GM12892 (cell line): Measurements from ENCODE around the gene B3GALT4.
"Not testable (repeated sequence)": the region's sequence is repeated elsewhere in the genome, so short reads cannot be mapped to it uniquely, and the experiment has no call there.

ENCODE experiments used
- DNase-seq: peaks from one replicate; pipeline ENCODE4 v3.0.0; 2011; ENCODE audit not compliant: insufficient read length
- FAIRE-seq: peaks from 2 replicates; lab custom pipeline; 2011; peaks lifted over from hg19 to GRCh38; lab: Jason Lieb, UNC
- POLR2A ChIP-seq: IDR thresholded peaks from 2 replicates; pipeline ENCODE4 v1.6.1; 2011; ENCODE audit warnings: low read depth, low read length, control low read depth
- POLR2AphosphoS5 ChIP-seq: IDR thresholded peaks from 2 replicates; pipeline ENCODE4 v1.6.1; 2011; ENCODE audit warnings: low read depth, low read length, control low read depth
- TAF1 ChIP-seq: IDR thresholded peaks from 2 replicates; pipeline ENCODE4 v1.6.1; 2011; ENCODE audit warnings: low read depth, mild to moderate bottlenecking, control low read depth, low read length, borderline replicate concordance

The B3GALT4 gene

GRCh38 chr6:33249732-33250630 lies 26.9 kb upstream of the B3GALT4 start:
- TF ChIP-seq TAF1 (no peak), POLR2AphosphoS5 (no peak), POLR2A (no peak)
- no peak for DNase-seq
- no peak for FAIRE-seq

- no peak for DNase-seq
- FAIRE-seq, result no peak
- TF ChIP-seq POLR2A (no peak), POLR2AphosphoS5 (no peak), TAF1 (no peak)
Observed at GRCh38 chr6:33250731-33251130, 26.2 kb upstream of the B3GALT4 start.

GRCh38 chr6:33251395-33252012 lies 25.4 kb upstream of the B3GALT4 start:
- no peak for DNase-seq
- TF ChIP-seq POLR2A, result no peak
- TF ChIP-seq TAF1, result no peak
- FAIRE-seq, result no peak

GRCh38 chr6:33252759-33253158 lies 24.2 kb upstream of the B3GALT4 start:
- DNase-seq (no peak), FAIRE-seq (no peak)
- TF ChIP-seq POLR2AphosphoS5, result no peak
- no peak for TF ChIP-seq TAF1
- no peak for TF ChIP-seq POLR2A

GRCh38 chr6:33254591-33254990 lies 22.3 kb upstream of the B3GALT4 start:
- DNase-seq, result no peak
- FAIRE-seq, result no peak
- TF ChIP-seq POLR2AphosphoS5, result no peak
- no peak for TF ChIP-seq POLR2A
- TF ChIP-seq TAF1, result no peak

GRCh38 chr6:33259032-33259431 lies 17.9 kb upstream of the B3GALT4 start:
- FAIRE-seq, result no peak
- no peak for DNase-seq
- no peak for TF ChIP-seq POLR2AphosphoS5

GRCh38 chr6:33262490-33262889 lies 14.4 kb upstream of the B3GALT4 start:
- DNase-seq, FAIRE-seq: not testable (repeated sequence)

- TF ChIP-seq TAF1 (no peak), POLR2A (no peak), POLR2AphosphoS5 (no peak)
- DNase-seq (no peak), FAIRE-seq (no peak)
Observed at GRCh38 chr6:33264015-33264414, 12.9 kb upstream of the B3GALT4 start.

GRCh38 chr6:33271117-33271467 lies 5.8 kb upstream of the B3GALT4 start:
- TF ChIP-seq TAF1, result no peak
- no peak for TF ChIP-seq POLR2A
- no peak for TF ChIP-seq POLR2AphosphoS5
- DNase-seq, result no peak
- FAIRE-seq, result peak; percentile 67

- peak; percentile 100 for TF ChIP-seq POLR2AphosphoS5
- TF ChIP-seq POLR2A, result peak; percentile 100
- TF ChIP-seq TAF1, result peak; percentile 99
- peak; percentile 70 for DNase-seq
- FAIRE-seq, result peak; percentile 95
Observed at GRCh38 chr6:33271468-33272274, 5.3 kb upstream of the B3GALT4 start, which contains the start of the genes RPS18 and VPS52. Gene RPS18 (plus strand): TSS chr6:33272075. CDS start chr6:33272120, 45 bp downstream. Gene VPS52 (minus strand): TSS chr6:33271876. CDS start chr6:33271675, 201 bp downstream.

- DNase-seq (no peak), FAIRE-seq (no peak)
- no peak for TF ChIP-seq POLR2A
- TF ChIP-seq POLR2AphosphoS5, result no peak; the same call in 1 of the 2 replicates
- TF ChIP-seq TAF1, result no peak
Observed at GRCh38 chr6:33272275-33273128, 4.4 kb upstream of the B3GALT4 start.
